Measurements from ENCODE around the gene PHLPP1.

PHLPP1 gene

DNA sequence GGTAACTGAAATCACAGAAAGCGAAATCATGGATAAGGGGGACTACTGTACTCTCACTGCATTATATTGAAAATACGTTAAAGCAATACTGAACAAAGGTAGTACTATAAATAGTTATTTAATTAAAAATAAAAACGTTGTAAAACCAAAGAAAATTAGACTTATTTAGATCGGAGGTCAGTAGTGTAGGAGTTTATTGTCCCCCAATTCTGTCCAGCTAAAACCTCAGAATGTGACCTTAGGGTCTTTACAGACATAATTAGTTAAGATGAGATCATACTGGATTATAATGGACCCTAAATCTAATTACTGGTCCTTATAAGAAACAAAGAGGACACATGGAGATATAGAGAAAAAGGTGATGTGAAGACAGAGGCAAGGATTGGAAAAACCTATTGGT is 95.3 kb downstream of the PHLPP1 start:
- no peak for DNase-seq (ENCODE audit: low read depth in 3 of 3)

GRCh38 chr18:62811674-62812073 is 96.3 kb downstream of the PHLPP1 start:
- no peak for DNase-seq (ENCODE audit: low read depth in 3 of 3)

- DNase-seq (ENCODE audit: low read depth in 3 of 3) = no peak
Observed at GRCh38 chr18:62812242-62812641, 96.9 kb downstream of the PHLPP1 start.

- no peak for DNase-seq (ENCODE audit: low read depth in 3 of 3)
Observed at GRCh38 chr18:62812876-62813275, 97.5 kb downstream of the PHLPP1 start.

DNA sequence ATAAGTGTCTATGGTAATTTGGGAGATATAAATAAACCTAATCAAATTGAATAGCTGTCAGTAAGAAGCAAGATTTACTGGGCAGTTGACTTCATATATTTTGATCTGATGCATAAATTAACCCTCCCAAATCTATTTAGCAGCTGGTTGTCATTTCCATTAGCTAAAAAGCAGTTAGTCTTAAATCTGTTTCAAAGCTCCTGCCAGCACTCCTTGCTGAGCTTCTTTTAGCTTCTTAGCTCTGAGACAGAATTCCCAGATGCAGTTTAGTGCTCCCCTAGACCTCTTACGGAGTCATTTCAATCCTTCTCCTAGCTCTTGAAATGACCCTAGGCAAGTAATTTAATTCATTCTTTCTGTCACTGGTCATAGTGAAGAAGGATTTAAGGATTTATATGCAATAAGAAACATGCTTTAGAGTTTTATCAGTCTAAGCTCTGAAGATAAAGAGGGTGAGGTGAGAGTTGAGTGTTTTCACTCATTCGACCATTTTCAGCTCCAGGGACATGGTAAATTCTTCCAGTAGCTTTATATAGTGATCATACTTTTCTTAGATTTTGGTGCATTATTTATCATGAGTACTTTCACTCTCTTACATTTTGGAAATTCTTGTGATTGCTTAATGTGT is 98.9 kb downstream of the PHLPP1 start:
- DNase-seq (ENCODE audit: low read depth in 3 of 3) = no peak

GRCh38 chr18:62825382-62825781 is 110.0 kb downstream of the PHLPP1 start:
- no peak for DNase-seq (ENCODE audit: low read depth in 3 of 3)

DNA sequence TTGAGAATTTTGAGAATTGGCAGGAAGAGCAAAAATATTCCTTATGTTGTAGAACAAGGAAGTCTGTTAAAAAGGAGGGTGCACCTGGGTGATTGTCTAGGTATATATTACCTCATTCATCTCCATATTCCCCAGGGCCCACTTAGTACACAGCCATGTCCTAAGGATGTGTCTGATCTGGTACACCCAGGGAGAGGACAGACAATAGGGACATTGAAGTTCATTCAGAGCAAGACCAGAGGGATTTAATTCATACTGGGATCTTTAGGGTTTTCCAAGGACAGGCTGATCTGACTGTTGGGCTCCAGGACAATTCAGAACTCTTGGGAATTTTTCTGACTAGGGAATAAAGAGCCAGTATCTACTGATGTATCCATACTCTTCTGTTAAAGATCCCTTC is 112.1 kb downstream of the PHLPP1 start:
- no peak for DNase-seq (ENCODE audit: low read depth in 3 of 3)

- DNase-seq (ENCODE audit: low read depth in 3 of 3) = no peak
Observed at GRCh38 chr18:62828091-62828640, 112.8 kb downstream of the PHLPP1 start.

GRCh38 chr18:62828852-62829251 is 113.5 kb downstream of the PHLPP1 start:
- DNase-seq (ENCODE audit: low read depth in 3 of 3) = no peak

DNA sequence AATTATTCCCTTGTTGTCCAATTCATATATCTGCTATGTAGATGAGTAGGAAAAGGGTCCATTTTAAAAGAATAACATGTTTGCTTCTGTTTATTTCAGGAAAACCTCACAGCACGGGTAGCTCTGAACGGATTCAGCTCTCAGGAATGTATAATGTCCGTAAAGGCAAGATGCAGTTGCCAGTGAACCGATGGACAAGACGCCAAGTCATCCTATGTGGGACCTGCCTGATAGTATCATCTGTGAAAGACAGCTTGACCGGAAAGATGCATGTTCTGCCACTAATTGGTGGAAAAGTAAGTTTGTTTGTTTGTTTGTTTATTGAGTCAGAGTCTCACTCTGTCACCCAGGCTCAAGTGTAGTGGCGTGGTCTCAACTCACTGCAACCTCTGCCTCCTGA is 114.6 kb downstream of the PHLPP1 start:
- no peak for DNase-seq (ENCODE audit: low read depth in 3 of 3)

GRCh38 chr18:62832282-62832681 is 116.9 kb downstream of the PHLPP1 start:
- DNase-seq (ENCODE audit: low read depth in 3 of 3) = no peak

DNA sequence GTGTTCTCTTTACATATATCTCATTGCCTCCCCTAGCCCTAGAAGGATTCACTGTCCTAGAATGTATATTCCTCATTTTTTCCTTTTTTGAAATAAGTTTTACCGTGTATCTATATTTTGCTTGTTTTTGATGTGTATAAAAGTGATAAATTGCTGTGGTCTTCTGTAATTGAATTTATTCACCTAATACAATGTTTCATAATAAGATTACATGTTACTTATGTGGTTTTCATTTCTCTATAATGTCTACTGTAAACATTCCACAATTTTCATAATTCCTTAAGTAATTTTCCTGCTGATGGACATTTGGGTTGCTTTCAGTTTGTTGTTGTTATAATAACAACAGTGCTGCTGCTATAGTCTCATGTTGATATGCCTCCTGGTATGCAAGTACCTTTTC is 118.2 kb downstream of the PHLPP1 start:
- no peak for DNase-seq (ENCODE audit: low read depth in 3 of 3)

GRCh38 chr18:62834715-62835114 is 119.4 kb downstream of the PHLPP1 start:
- DNase-seq (ENCODE audit: low read depth in 3 of 3) = no peak

DNA sequence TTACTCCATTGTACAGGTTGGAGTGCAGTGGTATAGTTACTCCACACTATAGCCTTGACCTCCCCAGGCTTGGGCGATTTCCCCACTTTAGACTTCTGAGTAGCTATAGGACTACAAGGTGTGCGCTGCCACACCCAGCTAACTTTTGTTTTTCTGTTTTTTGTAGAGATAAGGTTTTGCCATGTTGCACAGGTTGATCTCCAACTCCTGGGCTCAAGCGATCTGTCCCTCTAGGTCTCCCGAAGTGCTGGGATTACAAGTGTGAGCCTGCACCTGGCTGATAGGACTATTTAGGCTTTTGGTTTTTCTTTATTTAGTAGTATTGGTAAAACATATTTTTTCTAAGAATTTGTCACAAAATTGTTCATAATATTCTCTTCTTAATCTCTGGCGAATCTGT is 121.7 kb downstream of the PHLPP1 start:
- DNase-seq (ENCODE audit: low read depth in 3 of 3) = no peak

- DNase-seq (ENCODE audit: low read depth in 3 of 3) = no peak
Observed at GRCh38 chr18:62838475-62839098, 123.2 kb downstream of the PHLPP1 start.

GRCh38 chr18:62839874-62840713 is 124.8 kb downstream of the PHLPP1 start:
- no peak for DNase-seq (ENCODE audit: low read depth in 3 of 3)

GRCh38 chr18:62841405-62841804 is 126.1 kb downstream of the PHLPP1 start:
- DNase-seq (ENCODE audit: low read depth in 3 of 3) = no peak

- DNase-seq (ENCODE audit: low read depth in 3 of 3) = no peak
Observed at GRCh38 chr18:62842898-62843297, 127.6 kb downstream of the PHLPP1 start.

- peak in 2 of 3 donors; percentile 18 to 38 for DNase-seq (ENCODE audit: low read depth in 3 of 3)
Observed at GRCh38 chr18:62844850-62845643, 129.7 kb downstream of the PHLPP1 start.

GRCh38 chr18:62846313-62846712 is 131.0 kb downstream of the PHLPP1 start:
- no peak for DNase-seq (ENCODE audit: low read depth in 3 of 3)

DNA sequence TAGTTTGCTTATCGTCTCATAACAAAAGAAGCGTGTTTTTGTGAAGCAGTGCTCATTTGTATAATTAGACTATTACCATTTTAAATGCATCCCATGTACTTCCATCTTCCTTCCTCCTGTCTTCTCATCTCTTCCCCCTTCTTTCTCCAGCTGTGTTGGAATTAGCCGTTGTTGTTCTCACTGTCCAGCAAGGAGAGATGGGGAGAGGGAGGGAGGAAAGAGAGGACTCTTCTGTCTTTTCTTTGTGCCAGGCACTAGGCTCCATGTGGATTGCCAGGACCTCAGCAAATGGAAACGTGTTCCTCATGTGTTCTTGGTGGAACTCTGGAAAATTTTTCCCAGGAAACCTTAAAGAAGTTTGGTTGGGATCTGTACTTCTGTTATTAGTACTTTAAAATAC is 131.7 kb downstream of the PHLPP1 start:
- DNase-seq (ENCODE audit: low read depth in 3 of 3) = no peak

GRCh38 chr18:62848946-62849345 is 133.6 kb downstream of the PHLPP1 start:
- no peak for DNase-seq (ENCODE audit: low read depth in 3 of 3)

Measured in stimulated activated CD4-positive, alpha-beta T cell treated with anti-CD3 and anti-CD28 coated beads, TNF-alpha, amount 100 ng/mL, for 48 hours (primary cell).